Prostate gland (tissue), 2 donors: ENCODE results near the gene CD3G.

Experiments
- POLR2AphosphoS5 ChIP-seq: sonication (generic); formaldehyde crosslinking; IDR thresholded peaks from one replicate; pipeline ENCODE4 v1.6.1; 2017; ENCODE audit warnings: antibody characterized with exemption
- TF ChIP-seq, protein P1 (sequence below), 4 experiments: fragments of 200-600 bp in 2 of 4; fragments of 450-650 bp in 2 of 4; sonication (generic) in 2 of 4; IDR thresholded peaks; 1 replicate in 3 of 4; 2 replicates in 1 of 4; pipeline ENCODE4 v1.5.1; 2016 to 2019; ENCODE audit warnings: antibody characterized with exemption in 4 of 4, mild to moderate bottlenecking in 2 of 4, moderate library complexity in 2 of 4

- no peak for TF ChIP-seq POLR2AphosphoS5
- TF ChIP-seq, protein P1, sequence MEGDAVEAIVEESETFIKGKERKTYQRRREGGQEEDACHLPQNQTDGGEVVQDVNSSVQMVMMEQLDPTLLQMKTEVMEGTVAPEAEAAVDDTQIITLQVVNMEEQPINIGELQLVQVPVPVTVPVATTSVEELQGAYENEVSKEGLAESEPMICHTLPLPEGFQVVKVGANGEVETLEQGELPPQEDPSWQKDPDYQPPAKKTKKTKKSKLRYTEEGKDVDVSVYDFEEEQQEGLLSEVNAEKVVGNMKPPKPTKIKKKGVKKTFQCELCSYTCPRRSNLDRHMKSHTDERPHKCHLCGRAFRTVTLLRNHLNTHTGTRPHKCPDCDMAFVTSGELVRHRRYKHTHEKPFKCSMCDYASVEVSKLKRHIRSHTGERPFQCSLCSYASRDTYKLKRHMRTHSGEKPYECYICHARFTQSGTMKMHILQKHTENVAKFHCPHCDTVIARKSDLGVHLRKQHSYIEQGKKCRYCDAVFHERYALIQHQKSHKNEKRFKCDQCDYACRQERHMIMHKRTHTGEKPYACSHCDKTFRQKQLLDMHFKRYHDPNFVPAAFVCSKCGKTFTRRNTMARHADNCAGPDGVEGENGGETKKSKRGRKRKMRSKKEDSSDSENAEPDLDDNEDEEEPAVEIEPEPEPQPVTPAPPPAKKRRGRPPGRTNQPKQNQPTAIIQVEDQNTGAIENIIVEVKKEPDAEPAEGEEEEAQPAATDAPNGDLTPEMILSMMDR (IDR thresholded peaks at IDR 0.05), result no peak
Measured at GRCh38 chr11:118305726-118306125, 38.4 kb upstream of the CD3G start.
